ENCODE data around the gene DDX39A. TPM values are rescaled to one million over a fixed set of nuclear protein-coding genes. Genes with fewer than 3 reads are reported as not detected.

DDX39A gene
- total and polyA plus RNA-seq, 2 of the 8 experiments (the other 6 are each of a cell fraction or from before 2014, with no cell fraction given): 139 TPM

DNA sequence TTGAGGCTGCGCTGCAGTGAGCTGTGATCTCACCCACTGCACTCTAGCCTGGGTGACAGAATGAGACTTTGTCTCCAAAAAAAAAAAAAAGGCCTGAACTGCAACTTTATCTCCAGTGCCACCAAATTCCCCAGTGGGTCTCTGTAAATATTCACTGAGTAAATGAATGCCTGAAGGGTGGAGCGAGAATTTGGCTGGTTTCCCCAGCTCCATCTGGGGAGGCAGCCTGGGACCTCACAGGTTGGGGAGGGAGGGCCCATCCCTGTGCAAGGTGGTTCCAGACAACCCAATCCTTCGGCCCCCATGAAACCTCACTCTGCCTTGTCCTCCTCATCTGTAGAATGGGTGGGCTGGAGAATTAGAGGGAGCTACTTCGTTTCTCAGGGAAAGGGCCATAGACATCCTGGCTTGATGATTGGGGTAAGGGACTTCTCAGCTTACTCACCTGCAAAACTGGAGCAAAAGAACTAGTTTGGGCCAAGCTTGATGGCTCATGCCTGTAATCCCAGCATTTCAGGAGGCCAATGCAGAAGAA is 9.8 kb upstream of the DDX39A start:
- ChIA-PET CTCF (ENCODE audit: partially characterized antibody) (interaction anchor here (0.6 to 4.8 kb wide), 8 partner anchors 9 to 57 kb away, joined by 3 to 19 read pairs (median 9); no protein-coding TSS in a partner anchor), POLR2A (ENCODE audit: partially characterized antibody) (interaction anchor here (0.7 to 1.1 kb wide), 3 partner anchors 23 to 423 kb away, joined by 3 to 4 read pairs (median 3); no protein-coding TSS in a partner anchor)
- no peak overlapping the region for H3K14ac ChIP-seq (ENCODE audit: insufficient read length)

More for the DNA sequence above, 9.8 kb upstream of the DDX39A start:
- Histone ChIP-seq H2BK5ac (ENCODE audit: low read depth, low read length) (no peak overlapping the region), H3K9me3 (ENCODE audit: insufficient read depth in 2 of 2, low read depth in 1 of 2, low read length in 1 of 2) (no peaks in the 10 kb centered on the region), H2BK12ac (ENCODE audit: low read depth, low read length) (no peak overlapping the region), H3K4me3 (ENCODE audit: extremely low read depth in 1 of 4, insufficient read depth in 2 of 4, low read depth in 3 of 4, low read length in 4 of 4) (no peak overlapping the region), H3K4me1 (replicated peaks in 1 of 4; ENCODE audit: control insufficient read depth in 3 of 4, insufficient read depth in 4 of 4, low read length in 3 of 4) (peaks cover 0 to 5% (median 1%) of the 10 kb centered on the region in 4 experiments; a peak in 4 of 7 replicates), H3K27me3 (replicated peaks in 1 of 4; ENCODE audit: control insufficient read depth in 3 of 4, extremely low read depth in 1 of 4, insufficient read depth in 3 of 4, low read length in 3 of 4) (no peaks in the 10 kb centered on the region; a peak in 1 of 7 replicates), H3K79me2 (ENCODE audit: control insufficient read depth in 1 of 2, insufficient read depth in 2 of 2, low read length in 2 of 2) (peaks cover 0 to 1% of the 10 kb centered on the region in 2 experiments; a peak in 1 of 4 replicates), H2AFZ (ENCODE audit: low read length) (no peak overlapping the region), H3K9ac (replicated peaks in 1 of 4; ENCODE audit: extremely low read depth in 1 of 4, low read depth in 3 of 4, low read length in 3 of 4) (no peak overlapping the region), H2BK15ac (ENCODE audit: low read length) (no peak overlapping the region), H3K18ac (ENCODE audit: extremely low read depth, low read length) (no peak overlapping the region), H2BK20ac (ENCODE audit: low read length) (no peak overlapping the region), H3K79me1 (ENCODE audit: low read depth, low read length) (peaks cover 1% of the 10 kb centered on the region; the same call in 1 of the 2 replicates), H3K27ac (ENCODE audit: low read depth, low read length) (no peak overlapping the region), H3K36me3 (ENCODE audit: control insufficient read depth in 2 of 4, insufficient read depth in 4 of 4, low read length in 3 of 4) (no peaks in the 10 kb centered on the region), H2BK120ac (replicated peaks; ENCODE audit: low read depth, low read length) (no peak overlapping the region), H3K4ac (replicated peaks; ENCODE audit: insufficient read length, low read depth, low read length) (no peak overlapping the region), H4K91ac (replicated peaks; ENCODE audit: insufficient read length, low read length) (no peak overlapping the region), H4K8ac (ENCODE audit: extremely low read depth, insufficient read depth, low read length) (no peak overlapping the region), H3K4me2 (ENCODE audit: insufficient read depth in 1 of 2, low read depth in 2 of 2, low read length in 2 of 2) (no peak overlapping the region), H4K20me1 (replicated peaks in 1 of 2; ENCODE audit: control insufficient read depth in 1 of 2, insufficient read depth in 2 of 2, low read length in 2 of 2) (no peaks in the 10 kb centered on the region), H3K23ac (ENCODE audit: insufficient read length) (no peak overlapping the region), H4K5ac (ENCODE audit: insufficient read length, low read depth, low read length) (no peak overlapping the region), H3K23me2 (ENCODE audit: low read depth, low read length) (no peaks in the 10 kb centered on the region; the same call in 1 of the 2 replicates), H3K56ac (replicated peaks; ENCODE audit: insufficient read length, low read depth, low read length) (no peak overlapping the region), H2AK5ac (ENCODE audit: low read depth, low read length) (no peak overlapping the region)
- TF ChIP-seq SP2 (IDR thresholded peaks at IDR 0.05; ENCODE audit: low read length): no peak
- TF ChIP-seq CBX8 (IDR thresholded peaks at IDR 0.05; ENCODE audit: borderline replicate concordance, low read depth, low read length): no peak
- TF ChIP-seq TAF1 (IDR thresholded peaks at IDR 0.05; ENCODE audit: low read depth, low read length): no peak
- no peak for TF ChIP-seq GTF2F1 (IDR thresholded peaks at IDR 0.05; ENCODE audit: borderline replicate concordance, low read depth, low read length)
- no peak for TF ChIP-seq SUZ12 (IDR thresholded peaks at IDR 0.05; ENCODE audit: low read length)
- TF ChIP-seq CREB1 (IDR thresholded peaks at IDR 0.05): no peak
- no peak for TF ChIP-seq SIX5 (IDR thresholded peaks at IDR 0.05; ENCODE audit: low read depth, low read length)
- no peak for TF ChIP-seq HDAC2 (IDR thresholded peaks at IDR 0.05; ENCODE audit: borderline replicate concordance in 1 of 2, low read depth in 2 of 2, low read length in 2 of 2)
- no peak for TF ChIP-seq RBBP5 (IDR thresholded peaks at IDR 0.05; ENCODE audit: borderline replicate concordance, low read depth, low read length)
- no peak for TF ChIP-seq CHD2 (IDR thresholded peaks at IDR 0.05; ENCODE audit: low read length)
- TF ChIP-seq SRF (IDR thresholded peaks at IDR 0.05; ENCODE audit: low read depth, low read length): no peak
- no peak for DNase-seq (ENCODE audit: low read depth in 1 of 2, low spot score in 2 of 2)
- no peak for FAIRE-seq
- WGBS, 2 experiments (ENCODE audit: extremely low coverage in 1 of 2, insufficient coverage in 1 of 2, insufficient read length in 1 of 2, insufficient replicate concordance in 2 of 2, low coverage in 1 of 2, low lambda C conversion rate in 2 of 2, missing lambda C conversion rate in 1 of 2): 90% methylated on average over 4 of the region's 4 CpGs; no CpG with 5 or more reads in 1 of the 2 experiments

Measured in H1 (cell line).